ENCODE measurements around the gene TBC1D21. TPM values are rescaled to one million over a fixed set of nuclear protein-coding genes. Genes with fewer than 3 reads are reported as not detected.
A peak's percentile ranks its signal among the peaks of the same experiment; 100 is the strongest.

Gene TBC1D21
- total and polyA plus RNA-seq, 8 donors = not detected

- Histone ChIP-seq H3K4me3 (no peak overlapping the region), H3K36me3 (no peaks in the 10 kb centered on the region), H3K9me3 (no peaks in the 10 kb centered on the region), H3K27ac (no peak overlapping the region), H3K27me3 (peaks cover 0 to 30% (median 0%) of the 10 kb centered on the region in 3 donors), H3K4me1 (peaks cover 12 to 26% (median 15%) of the 10 kb centered on the region in 4 donors)
- TF ChIP-seq POLR2A (IDR thresholded peaks at IDR 0.05) (no peak), EP300 (IDR thresholded peaks at IDR 0.05) (no peak), POLR2AphosphoS5 (IDR thresholded peaks at IDR 0.05) (no peak)
- TF ChIP-seq, protein P1, sequence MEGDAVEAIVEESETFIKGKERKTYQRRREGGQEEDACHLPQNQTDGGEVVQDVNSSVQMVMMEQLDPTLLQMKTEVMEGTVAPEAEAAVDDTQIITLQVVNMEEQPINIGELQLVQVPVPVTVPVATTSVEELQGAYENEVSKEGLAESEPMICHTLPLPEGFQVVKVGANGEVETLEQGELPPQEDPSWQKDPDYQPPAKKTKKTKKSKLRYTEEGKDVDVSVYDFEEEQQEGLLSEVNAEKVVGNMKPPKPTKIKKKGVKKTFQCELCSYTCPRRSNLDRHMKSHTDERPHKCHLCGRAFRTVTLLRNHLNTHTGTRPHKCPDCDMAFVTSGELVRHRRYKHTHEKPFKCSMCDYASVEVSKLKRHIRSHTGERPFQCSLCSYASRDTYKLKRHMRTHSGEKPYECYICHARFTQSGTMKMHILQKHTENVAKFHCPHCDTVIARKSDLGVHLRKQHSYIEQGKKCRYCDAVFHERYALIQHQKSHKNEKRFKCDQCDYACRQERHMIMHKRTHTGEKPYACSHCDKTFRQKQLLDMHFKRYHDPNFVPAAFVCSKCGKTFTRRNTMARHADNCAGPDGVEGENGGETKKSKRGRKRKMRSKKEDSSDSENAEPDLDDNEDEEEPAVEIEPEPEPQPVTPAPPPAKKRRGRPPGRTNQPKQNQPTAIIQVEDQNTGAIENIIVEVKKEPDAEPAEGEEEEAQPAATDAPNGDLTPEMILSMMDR (IDR thresholded peaks at IDR 0.05) = no peak
- DNase-seq = no peak
- WGBS, 5 donors = 62 to 92% (median 73%) methylated on average over 2 of the region's 2 CpGs
- intact Hi-C loops (cut with DNase I; ENCODE audit: low total_unique reads) = no loop called here
Observed at GRCh38 chr15:73867956-73868355, 5.4 kb upstream of the TBC1D21 start.

GRCh38 chr15:73869216-73869995 lies 4.0 kb upstream of the TBC1D21 start:
- no peaks in the 10 kb centered on the region for H3K9me3 ChIP-seq
- H3K27me3 ChIP-seq = peaks cover 0 to 30% (median 0%) of the 10 kb centered on the region in 3 donors
- no peak for DNase-seq
- WGBS, 5 donors = 80 to 90% (median 85%) methylated on average over 6 of the region's 6 CpGs
- no peaks in the 10 kb centered on the region for H3K36me3 ChIP-seq
- no peak overlapping the region for H3K4me3 ChIP-seq
- H3K27ac ChIP-seq = no peak overlapping the region
- H3K4me1 ChIP-seq = peaks cover 12 to 26% (median 15%) of the 10 kb centered on the region in 4 donors
- TF ChIP-seq POLR2AphosphoS5 (IDR thresholded peaks at IDR 0.05) = no peak
- TF ChIP-seq EP300 (IDR thresholded peaks at IDR 0.05) = no peak
- TF ChIP-seq, protein P1 (IDR thresholded peaks at IDR 0.05) = no peak
- TF ChIP-seq POLR2A (IDR thresholded peaks at IDR 0.05) = no peak
- intact Hi-C loops (cut with DNase I; ENCODE audit: low total_unique reads) = no loop called here

GRCh38 chr15:73870700-73871408 lies 2.5 kb upstream of the TBC1D21 start:
- Histone ChIP-seq H3K27me3 (peaks cover 0 to 30% (median 0%) of the 10 kb centered on the region in 3 donors), H3K4me1 (peaks cover 12 to 23% (median 14%) of the 10 kb centered on the region in 4 donors), H3K9me3 (no peaks in the 10 kb centered on the region), H3K4me3 (no peak overlapping the region), H3K27ac (peak overlapping the region in 3 of 5 donors; percentile 34 to 56 (median 52)), H3K36me3 (no peaks in the 10 kb centered on the region)
- intact Hi-C loops (cut with DNase I; ENCODE audit: low total_unique reads) = no loop called here
- peak; percentile 85 to 89 for DNase-seq
- TF ChIP-seq POLR2AphosphoS5 (IDR thresholded peaks at IDR 0.05) (peak; percentile 41 to 91 (median 81)), EP300 (IDR thresholded peaks at IDR 0.05) (no peak), POLR2A (IDR thresholded peaks at IDR 0.05) (no peak)
- TF ChIP-seq, protein P1 (IDR thresholded peaks at IDR 0.05) = no peak
- 32 to 51% (median 37%) methylated on average over 17 of the region's 17 CpGs for WGBS, 5 donors

- Histone ChIP-seq H3K4me1 (peaks cover 9 to 17% (median 11%) of the 10 kb centered on the region in 4 donors), H3K27me3 (peaks cover 0 to 28% (median 0%) of the 10 kb centered on the region in 3 donors), H3K4me3 (no peak overlapping the region), H3K9me3 (no peaks in the 10 kb centered on the region), H3K27ac (no peak overlapping the region), H3K36me3 (no peaks in the 10 kb centered on the region)
- intact Hi-C loops (cut with DNase I; ENCODE audit: low total_unique reads) = no loop called here
- TF ChIP-seq POLR2AphosphoS5 (IDR thresholded peaks at IDR 0.05) (no peak), EP300 (IDR thresholded peaks at IDR 0.05) (no peak), POLR2A (IDR thresholded peaks at IDR 0.05) (no peak)
- TF ChIP-seq, protein P1 (IDR thresholded peaks at IDR 0.05) = no peak
- 72 to 88% (median 79%) methylated on average over 5 of the region's 5 CpGs for WGBS, 5 donors
- DNase-seq = no peak
Observed at GRCh38 chr15:73872346-73872745, 1.0 kb upstream of the TBC1D21 start.
